ENCODE results near the gene PRMT7.
A peak's percentile ranks its signal among the peaks of the same experiment; 100 is the strongest.

The PRMT7 gene

GRCh38 chr16:68363658-68364521, 53.1 kb downstream of the PRMT7 start:
- H3K9me3 ChIP-seq (ENCODE audit: control extremely low read depth in 1 of 5, control insufficient read depth in 4 of 5, insufficient read depth in 2 of 5, low read depth in 1 of 5, low read length in 4 of 5), result no peaks in the 10 kb centered on the region
- CTCF ChIA-PET, result interaction anchor here (0.9 to 1.5 kb wide), 9 partner anchors 8 to 157 kb away, joined by 3 to 5 read pairs (median 3); no protein-coding TSS in a partner anchor
- H3K4me1 ChIP-seq (ENCODE audit: control extremely low read depth in 1 of 4, control insufficient read depth in 4 of 4, insufficient read depth in 4 of 4, low read length in 3 of 4), result peaks cover 2 to 48% (median 18%) of the 10 kb centered on the region in 4 experiments
- no peak overlapping the region for H3K4me3 ChIP-seq (ENCODE audit: control insufficient read depth in 1 of 7, extremely low read depth in 1 of 7, insufficient read depth in 4 of 7, low read depth in 2 of 7, low read length in 6 of 7)
- H3K36me3 ChIP-seq (ENCODE audit: control insufficient read depth in 4 of 4, insufficient read depth in 4 of 4, low read length in 3 of 4), result peaks cover 0 to 18% (median 8%) of the 10 kb centered on the region in 4 experiments
- 96% methylated on average over 21 of the region's 22 CpGs for WGBS (ENCODE audit: insufficient coverage)
- H3K27me3 ChIP-seq (replicated peaks in 2 of 5; ENCODE audit: control insufficient read depth in 4 of 5, insufficient read depth in 5 of 5, low read length in 4 of 5), result peaks cover 0 to 7% (median 0%) of the 10 kb centered on the region in 5 experiments
- no peak overlapping the region for H3K27ac ChIP-seq (ENCODE audit: insufficient read depth in 1 of 2, low read depth in 1 of 2, low read length in 2 of 2, poor library complexity in 1 of 2, severe bottlenecking in 2 of 2)
- DNase-seq, result no peak
- POLR2A ChIA-PET, result interaction anchor here (0.7 kb wide), 1 partner anchor 20 kb away, joined by 3 read pairs; no protein-coding TSS in a partner anchor

- Histone ChIP-seq H3K9me3 (ENCODE audit: control extremely low read depth in 1 of 5, control insufficient read depth in 4 of 5, insufficient read depth in 2 of 5, low read depth in 1 of 5, low read length in 4 of 5) (no peaks in the 10 kb centered on the region), H3K36me3 (ENCODE audit: control insufficient read depth in 4 of 4, insufficient read depth in 4 of 4, low read length in 3 of 4) (peaks cover 0 to 12% (median 4%) of the 10 kb centered on the region in 4 experiments), H3K4me3 (ENCODE audit: control insufficient read depth in 1 of 7, extremely low read depth in 1 of 7, insufficient read depth in 4 of 7, low read depth in 2 of 7, low read length in 6 of 7) (no peak overlapping the region), H3K27me3 (replicated peaks in 2 of 5; ENCODE audit: control insufficient read depth in 4 of 5, insufficient read depth in 5 of 5, low read length in 4 of 5) (peaks cover 0 to 7% (median 0%) of the 10 kb centered on the region in 5 experiments), H3K27ac (ENCODE audit: insufficient read depth in 1 of 2, low read depth in 1 of 2, low read length in 2 of 2, poor library complexity in 1 of 2, severe bottlenecking in 2 of 2) (no peak overlapping the region), H3K4me1 (ENCODE audit: control extremely low read depth in 1 of 4, control insufficient read depth in 4 of 4, insufficient read depth in 4 of 4, low read length in 3 of 4) (peaks cover 4 to 47% (median 24%) of the 10 kb centered on the region in 4 experiments)
- CTCF ChIA-PET, result interaction anchor here (1.1 to 1.4 kb wide), 6 partner anchors 8 to 156 kb away, joined by 3 to 5 read pairs (median 3); no protein-coding TSS in a partner anchor
- POLR2A ChIA-PET, result no interaction called here
- 84% methylated on average over 13 of the region's 14 CpGs for WGBS (ENCODE audit: insufficient coverage)
- no peak for DNase-seq
These were observed 53.8 kb downstream of the PRMT7 start for GRCh38 chr16:68364561-68364998.

- H3K9me3 ChIP-seq (ENCODE audit: control extremely low read depth in 1 of 5, control insufficient read depth in 4 of 5, insufficient read depth in 2 of 5, low read depth in 1 of 5, low read length in 4 of 5), result no peaks in the 10 kb centered on the region
- no peak overlapping the region for H3K27ac ChIP-seq (ENCODE audit: insufficient read depth in 1 of 2, low read depth in 1 of 2, low read length in 2 of 2, poor library complexity in 1 of 2, severe bottlenecking in 2 of 2)
- no peak for DNase-seq
- peaks cover 0 to 7% (median 4%) of the 10 kb centered on the region in 4 experiments for H3K36me3 ChIP-seq (ENCODE audit: control insufficient read depth in 4 of 4, insufficient read depth in 4 of 4, low read length in 3 of 4)
- peaks cover 0 to 7% (median 0%) of the 10 kb centered on the region in 5 experiments for H3K27me3 ChIP-seq (replicated peaks in 2 of 5; ENCODE audit: control insufficient read depth in 4 of 5, insufficient read depth in 5 of 5, low read length in 4 of 5)
- ChIA-PET CTCF (interaction anchor here (0.5 to 7.8 kb wide), 7 partner anchors 9 to 326 kb away, joined by 3 to 48 read pairs (median 4); no protein-coding TSS in a partner anchor), POLR2A (no interaction called here)
- peaks cover 6 to 54% (median 31%) of the 10 kb centered on the region in 4 experiments for H3K4me1 ChIP-seq (ENCODE audit: control extremely low read depth in 1 of 4, control insufficient read depth in 4 of 4, insufficient read depth in 4 of 4, low read length in 3 of 4)
- no peak overlapping the region for H3K4me3 ChIP-seq (ENCODE audit: control insufficient read depth in 1 of 7, extremely low read depth in 1 of 7, insufficient read depth in 4 of 7, low read depth in 2 of 7, low read length in 6 of 7)
- WGBS (ENCODE audit: insufficient coverage), result 89% methylated on average over 18 of the region's 18 CpGs
These were observed 54.5 kb downstream of the PRMT7 start for GRCh38 chr16:68365167-68365817.

GRCh38 chr16:68366062-68366461, 55.2 kb downstream of the PRMT7 start:
- Histone ChIP-seq H3K4me3 (ENCODE audit: control insufficient read depth in 1 of 7, extremely low read depth in 1 of 7, insufficient read depth in 4 of 7, low read depth in 2 of 7, low read length in 6 of 7) (no peak overlapping the region), H3K36me3 (ENCODE audit: control insufficient read depth in 4 of 4, insufficient read depth in 4 of 4, low read length in 3 of 4) (peaks cover 0 to under 1% (median 0%) of the 10 kb centered on the region in 4 experiments), H3K4me1 (ENCODE audit: control extremely low read depth in 1 of 4, control insufficient read depth in 4 of 4, insufficient read depth in 4 of 4, low read length in 3 of 4) (peaks cover 6 to 62% (median 38%) of the 10 kb centered on the region in 4 experiments), H3K9me3 (ENCODE audit: control extremely low read depth in 1 of 5, control insufficient read depth in 4 of 5, insufficient read depth in 2 of 5, low read depth in 1 of 5, low read length in 4 of 5) (no peaks in the 10 kb centered on the region), H3K27me3 (replicated peaks in 2 of 5; ENCODE audit: control insufficient read depth in 4 of 5, insufficient read depth in 5 of 5, low read length in 4 of 5) (peaks cover 0 to 7% (median 0%) of the 10 kb centered on the region in 5 experiments), H3K27ac (ENCODE audit: insufficient read depth in 1 of 2, low read depth in 1 of 2, low read length in 2 of 2, poor library complexity in 1 of 2, severe bottlenecking in 2 of 2) (no peak overlapping the region)
- ChIA-PET POLR2A (interaction anchor here (0.6 kb wide), 1 partner anchor 23 kb away, joined by 3 read pairs; no protein-coding TSS in a partner anchor), CTCF (interaction anchor here (0.7 to 7.8 kb wide), 7 partner anchors 10 to 146 kb away, joined by 3 to 48 read pairs (median 3); no protein-coding TSS in a partner anchor)
- DNase-seq, result no peak
- 62% methylated on average over 6 of the region's 8 CpGs for WGBS (ENCODE audit: insufficient coverage)

DNA sequence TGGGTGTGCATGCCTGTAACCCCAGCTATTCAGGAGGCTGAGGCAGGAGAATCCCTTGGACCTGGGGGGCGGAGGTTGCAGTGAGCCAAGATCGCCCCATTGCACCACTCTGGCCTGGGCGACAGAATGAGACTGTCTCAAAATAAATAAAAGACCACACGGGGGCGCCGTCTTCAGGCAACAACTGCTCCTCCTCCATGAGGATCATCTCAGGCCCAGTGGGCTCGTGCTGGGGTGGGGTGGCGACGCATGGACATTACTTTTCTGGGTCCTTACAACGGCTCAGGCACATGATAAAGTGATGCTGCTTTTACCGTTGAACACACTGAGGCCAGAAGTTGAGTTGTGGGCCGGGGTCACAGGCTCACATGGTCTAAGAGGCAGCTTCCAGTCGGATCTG, 56.2 kb downstream of the PRMT7 start:
- H3K9me3 ChIP-seq (ENCODE audit: control extremely low read depth in 1 of 5, control insufficient read depth in 4 of 5, insufficient read depth in 2 of 5, low read depth in 1 of 5, low read length in 4 of 5), result no peaks in the 10 kb centered on the region
- peaks cover 6 to 64% (median 41%) of the 10 kb centered on the region in 4 experiments for H3K4me1 ChIP-seq (ENCODE audit: control extremely low read depth in 1 of 4, control insufficient read depth in 4 of 4, insufficient read depth in 4 of 4, low read length in 3 of 4)
- WGBS (ENCODE audit: insufficient coverage), result 64% methylated on average over 13 of the region's 13 CpGs
- no peak overlapping the region for H3K27ac ChIP-seq (ENCODE audit: insufficient read depth in 1 of 2, low read depth in 1 of 2, low read length in 2 of 2, poor library complexity in 1 of 2, severe bottlenecking in 2 of 2)
- CTCF ChIA-PET, result interaction anchor here (0.8 to 7.8 kb wide), 8 partner anchors 9 to 145 kb away, joined by 3 to 48 read pairs (median 4); no protein-coding TSS in a partner anchor
- no peak overlapping the region for H3K4me3 ChIP-seq (ENCODE audit: control insufficient read depth in 1 of 7, extremely low read depth in 1 of 7, insufficient read depth in 4 of 7, low read depth in 2 of 7, low read length in 6 of 7)
- DNase-seq, result peak; percentile 45 to 66 (median 58)
- H3K27me3 ChIP-seq (replicated peaks in 2 of 5; ENCODE audit: control insufficient read depth in 4 of 5, insufficient read depth in 5 of 5, low read length in 4 of 5), result peaks cover 0 to 7% (median 0%) of the 10 kb centered on the region in 5 experiments
- POLR2A ChIA-PET, result no interaction called here
- H3K36me3 ChIP-seq (ENCODE audit: control insufficient read depth in 4 of 4, insufficient read depth in 4 of 4, low read length in 3 of 4), result no peaks in the 10 kb centered on the region

DNA sequence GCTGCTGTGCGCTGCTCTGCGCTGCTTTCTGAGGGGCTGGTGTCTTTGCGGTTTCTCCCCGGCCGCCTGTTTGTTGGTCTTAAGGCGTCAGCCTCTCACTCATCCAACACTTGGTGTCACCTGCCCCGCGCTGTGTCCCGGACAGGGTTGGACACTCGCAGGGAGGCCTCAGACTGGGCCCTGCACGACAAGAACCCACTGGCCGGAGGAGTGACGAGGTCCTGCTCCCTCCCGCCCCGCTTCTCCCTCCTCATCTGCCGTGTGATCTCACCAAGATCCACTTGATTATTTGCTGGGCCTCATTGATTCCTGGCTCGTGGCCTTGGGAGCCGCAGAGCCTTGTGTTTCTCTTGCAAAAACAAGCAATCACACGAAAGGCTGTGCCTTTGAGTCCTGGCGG, 56.6 kb downstream of the PRMT7 start:
- Histone ChIP-seq H3K4me1 (ENCODE audit: control extremely low read depth in 1 of 4, control insufficient read depth in 4 of 4, insufficient read depth in 4 of 4, low read length in 3 of 4) (peaks cover 6 to 60% (median 41%) of the 10 kb centered on the region in 4 experiments), H3K27ac (ENCODE audit: insufficient read depth in 1 of 2, low read depth in 1 of 2, low read length in 2 of 2, poor library complexity in 1 of 2, severe bottlenecking in 2 of 2) (no peak overlapping the region), H3K4me3 (ENCODE audit: control insufficient read depth in 1 of 7, extremely low read depth in 1 of 7, insufficient read depth in 4 of 7, low read depth in 2 of 7, low read length in 6 of 7) (no peak overlapping the region), H3K36me3 (ENCODE audit: control insufficient read depth in 4 of 4, insufficient read depth in 4 of 4, low read length in 3 of 4) (no peaks in the 10 kb centered on the region), H3K27me3 (replicated peaks in 2 of 5; ENCODE audit: control insufficient read depth in 4 of 5, insufficient read depth in 5 of 5, low read length in 4 of 5) (peaks cover 0 to 7% (median 0%) of the 10 kb centered on the region in 5 experiments), H3K9me3 (ENCODE audit: control extremely low read depth in 1 of 5, control insufficient read depth in 4 of 5, insufficient read depth in 2 of 5, low read depth in 1 of 5, low read length in 4 of 5) (no peaks in the 10 kb centered on the region)
- DNase-seq, result no peak
- 91% methylated on average over 20 of the region's 20 CpGs for WGBS (ENCODE audit: insufficient coverage)
- POLR2A ChIA-PET, result no interaction called here
- CTCF ChIA-PET, result interaction anchor here (1.0 to 7.8 kb wide), 4 partner anchors 9 to 28 kb away, joined by 3 to 48 read pairs (median 8); no protein-coding TSS in a partner anchor
